NCI-H446 (cell line): ENCODE results near the gene RHOU.
"Not testable (repeated sequence)": the region's sequence is repeated elsewhere in the genome, so short reads cannot be mapped to it uniquely, and the experiment has no call there.

Experiments
- DNase-seq, 2 experiments: peaks; one replicate each; lab custom pipeline; 2025; lab: John Stamatoyannopoulos, UW

Gene RHOU

GRCh38 chr1:228734881-228735801 is at the start of gene RHOU:
TSS of gene RHOU (plus strand) at chr1:228735479. CDS start at chr1:228735743, 264 bp downstream.
- peak; percentile 32 to 78 for DNase-seq

GRCh38 chr1:228687587-228687986 is 47.7 kb upstream of the RHOU start:
- no peak for DNase-seq

GRCh38 chr1:228689255-228689654 is 46.0 kb upstream of the RHOU start:
- no peak for DNase-seq

- no peak for DNase-seq
These were observed 44.1 kb upstream of the RHOU start for GRCh38 chr1:228691211-228691610.

GRCh38 chr1:228691926-228692325 is 43.4 kb upstream of the RHOU start:
- DNase-seq, result peak in 1 of 2 experiments; percentile 63

GRCh38 chr1:228694447-228694846 is 40.8 kb upstream of the RHOU start:
- DNase-seq, result not testable (repeated sequence)

GRCh38 chr1:228695015-228695955 is 40.0 kb upstream of the RHOU start:
- DNase-seq, result no peak

- peak in 1 of 2 experiments; percentile 47 for DNase-seq
These were observed 37.9 kb upstream of the RHOU start for GRCh38 chr1:228697207-228698016.

GRCh38 chr1:228698017-228698329 is 37.3 kb upstream of the RHOU start:
- DNase-seq, result no peak

- no peak for DNase-seq
These were observed 32.8 kb upstream of the RHOU start for GRCh38 chr1:228702433-228702832.

GRCh38 chr1:228706305-228706704 is 29.0 kb upstream of the RHOU start:
- no peak for DNase-seq

- DNase-seq, result no peak
These were observed 18.2 kb upstream of the RHOU start for GRCh38 chr1:228717081-228717480.

GRCh38 chr1:228721407-228721806 is 13.9 kb upstream of the RHOU start:
- no peak for DNase-seq

GRCh38 chr1:228723287-228723686 is 12.0 kb upstream of the RHOU start:
- DNase-seq, result no peak

- DNase-seq, result no peak
These were observed 11.4 kb upstream of the RHOU start for GRCh38 chr1:228723921-228724320.

- no peak for DNase-seq
These were observed 10.1 kb upstream of the RHOU start for GRCh38 chr1:228725178-228725577.

- DNase-seq, result no peak
These were observed 7.6 kb upstream of the RHOU start for GRCh38 chr1:228727681-228728171.

GRCh38 chr1:228732426-228732825 is 2.9 kb upstream of the RHOU start:
- DNase-seq, result no peak

- DNase-seq, result no peak
These were observed 1.7 kb upstream of the RHOU start for GRCh38 chr1:228733576-228733975.

GRCh38 chr1:228735871-228736586 is 750 bp downstream of the RHOU start:
- peak in 1 of 2 experiments; percentile 20 for DNase-seq

- DNase-seq, result no peak
These were observed 1.7 kb downstream of the RHOU start for GRCh38 chr1:228736844-228737445.
